SK-N-SH treated with all-trans-retinoic acid at 6 μM for 48 hours (cell line): ENCODE results near the gene GAK.

Experiments used
- ARNTL ChIP-seq: fragments of 450-650 bp; formaldehyde crosslinking; IDR thresholded peaks from 2 replicates; pipeline ENCODE4 v1.5.0; 2020; ENCODE audit warnings: low read depth, mild to moderate bottlenecking, moderate library complexity, borderline replicate concordance
- CREB5 ChIP-seq: fragments of 250-450 bp; sonication (Bioruptor Pico); IDR thresholded peaks from 2 replicates; pipeline ENCODE4 v1.5.1; 2020; ENCODE audit warnings: low read depth, mild to moderate bottlenecking, moderate library complexity
- OSR1 ChIP-seq: fragments of 250-450 bp; sonication (Bioruptor Pico); IDR thresholded peaks from 2 replicates; pipeline ENCODE4 v1.8.0; 2022; ENCODE audit warnings: moderate library complexity, mild to moderate bottlenecking, inconsistent platforms
- PATZ1 ChIP-seq: fragments of 250-450 bp; sonication (Bioruptor Pico); IDR thresholded peaks from 2 replicates; pipeline ENCODE4 v1.8.0; 2020; ENCODE audit warnings: mild to moderate bottlenecking, moderate library complexity, borderline replicate concordance
- TOX ChIP-seq: fragments of 250-450 bp; sonication (Bioruptor Pico); IDR thresholded peaks from 2 replicates; pipeline ENCODE4 v1.8.0; 2021; ENCODE audit warnings: mild to moderate bottlenecking, moderate library complexity, borderline replicate concordance
- ZC3H10 ChIP-seq: fragments of 250-450 bp; sonication (Bioruptor Pico); IDR thresholded peaks from 2 replicates; pipeline ENCODE4 v1.5.1; 2021; ENCODE audit warnings: mild to moderate bottlenecking, moderate library complexity
- ZFP30 ChIP-seq: fragments of 450-650 bp; formaldehyde crosslinking; IDR thresholded peaks from 2 replicates; pipeline ENCODE4 v1.5.0; 2022; ENCODE audit warnings: mild to moderate bottlenecking, moderate library complexity
- ZNF70 ChIP-seq: fragments of 450-650 bp; formaldehyde crosslinking; IDR thresholded peaks from 2 replicates; pipeline ENCODE4 v1.5.0; 2020; ENCODE audit warnings: mild to moderate bottlenecking, moderate library complexity
- TF ChIP-seq, protein P1 (sequence below): fragments of 250-450 bp; sonication (Bioruptor Pico); IDR thresholded peaks from 2 replicates; pipeline ENCODE4 v1.5.0; 2020; ENCODE audit warnings: mild to moderate bottlenecking, moderate library complexity

- no peak for TF ChIP-seq OSR1 (CRISPR knock-in tag)
- TF ChIP-seq CREB5 (CRISPR knock-in tag), result no peak
- TF ChIP-seq ZFP30 (CRISPR knock-in tag), result no peak
- TF ChIP-seq ARNTL (CRISPR knock-in tag), result no peak
- TF ChIP-seq, protein P1, sequence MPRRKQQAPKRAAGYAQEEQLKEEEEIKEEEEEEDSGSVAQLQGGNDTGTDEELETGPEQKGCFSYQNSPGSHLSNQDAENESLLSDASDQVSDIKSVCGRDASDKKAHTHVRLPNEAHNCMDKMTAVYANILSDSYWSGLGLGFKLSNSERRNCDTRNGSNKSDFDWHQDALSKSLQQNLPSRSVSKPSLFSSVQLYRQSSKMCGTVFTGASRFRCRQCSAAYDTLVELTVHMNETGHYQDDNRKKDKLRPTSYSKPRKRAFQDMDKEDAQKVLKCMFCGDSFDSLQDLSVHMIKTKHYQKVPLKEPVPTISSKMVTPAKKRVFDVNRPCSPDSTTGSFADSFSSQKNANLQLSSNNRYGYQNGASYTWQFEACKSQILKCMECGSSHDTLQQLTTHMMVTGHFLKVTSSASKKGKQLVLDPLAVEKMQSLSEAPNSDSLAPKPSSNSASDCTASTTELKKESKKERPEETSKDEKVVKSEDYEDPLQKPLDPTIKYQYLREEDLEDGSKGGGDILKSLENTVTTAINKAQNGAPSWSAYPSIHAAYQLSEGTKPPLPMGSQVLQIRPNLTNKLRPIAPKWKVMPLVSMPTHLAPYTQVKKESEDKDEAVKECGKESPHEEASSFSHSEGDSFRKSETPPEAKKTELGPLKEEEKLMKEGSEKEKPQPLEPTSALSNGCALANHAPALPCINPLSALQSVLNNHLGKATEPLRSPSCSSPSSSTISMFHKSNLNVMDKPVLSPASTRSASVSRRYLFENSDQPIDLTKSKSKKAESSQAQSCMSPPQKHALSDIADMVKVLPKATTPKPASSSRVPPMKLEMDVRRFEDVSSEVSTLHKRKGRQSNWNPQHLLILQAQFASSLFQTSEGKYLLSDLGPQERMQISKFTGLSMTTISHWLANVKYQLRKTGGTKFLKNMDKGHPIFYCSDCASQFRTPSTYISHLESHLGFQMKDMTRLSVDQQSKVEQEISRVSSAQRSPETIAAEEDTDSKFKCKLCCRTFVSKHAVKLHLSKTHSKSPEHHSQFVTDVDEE, result no peak
- no peak for TF ChIP-seq PATZ1 (CRISPR knock-in tag)
- TF ChIP-seq ZNF70 (CRISPR knock-in tag), result no peak
- TF ChIP-seq ZC3H10 (CRISPR knock-in tag), result no peak
- TF ChIP-seq TOX (CRISPR knock-in tag), result no peak
These were observed 17.5 kb upstream of the GAK start for GRCh38 chr4:949656-950055.
